CD14-positive monocyte (primary cell): ENCODE results near the gene SEMA4A. TPM values are rescaled to one million over a fixed set of nuclear protein-coding genes. Genes with fewer than 3 reads are reported as not detected.

ENCODE experiments used
- DNase-seq, 3 donors: peaks; one replicate each; pipeline ENCODE4 v3.0.0-alpha.2; 2011 to 2022
- H2AFZ ChIP-seq: 2 replicates; pipeline ENCODE4 v1.6.0; 2012; ENCODE audit warnings: mild to moderate bottlenecking, low read depth, low read length, inconsistent platforms; ENCODE audit not compliant: insufficient read depth, poor library complexity, severe bottlenecking
- H3K27ac ChIP-seq, 2 donors: 1 replicate in 1 of 2; 2 replicates in 1 of 2; pipeline ENCODE4 v1.5.1; 2012 to 2013; ENCODE audit warnings: low read length in 2 of 2, control low read depth in 1 of 2, inconsistent platforms in 1 of 2, low read depth in 1 of 2, mild to moderate bottlenecking in 1 of 2
- H3K27me3 ChIP-seq, 2 donors: one replicate each; pipeline versions ENCODE4 v1.6.0 to v1.6.1; 2011 to 2013; ENCODE audit warnings: low read length in 2 of 2; ENCODE audit not compliant: control insufficient read depth in 2 of 2, insufficient read depth in 2 of 2
- H3K36me3 ChIP-seq, 2 donors: replicated peaks in 1 of 2; 1 replicate in 1 of 2; 2 replicates in 1 of 2; pipeline versions ENCODE4 v1.5.1 to v1.6.1; 2012 to 2013; ENCODE audit warnings: low read length in 2 of 2, control low read depth in 1 of 2, inconsistent platforms in 1 of 2, mild to moderate bottlenecking in 1 of 2; ENCODE audit not compliant: insufficient read depth in 2 of 2, control insufficient read depth in 1 of 2
- H3K4me1 ChIP-seq, 2 donors: 1 replicate in 1 of 2; 2 replicates in 1 of 2; pipeline versions ENCODE4 v1.5.1 to v1.6.1; 2012 to 2013; ENCODE audit warnings: low read length in 2 of 2, control low read depth in 1 of 2, inconsistent platforms in 1 of 2, mild to moderate bottlenecking in 1 of 2, moderate library complexity in 1 of 2; ENCODE audit not compliant: insufficient read depth in 2 of 2, control insufficient read depth in 1 of 2
- H3K4me2 ChIP-seq: replicated peaks from 2 replicates; pipeline ENCODE3; 2012; ENCODE audit warnings: low read length, moderate library complexity, mild to moderate bottlenecking; ENCODE audit not compliant: poor library complexity, severe bottlenecking; ENCODE audit errors: extremely low read depth
- H3K4me3 ChIP-seq, 3 experiments: fragments of 200-600 bp in 1 of 3; sonication (generic) in 1 of 3; replicated peaks in 1 of 3; 1 replicate in 2 of 3; 2 replicates in 1 of 3; pipeline ENCODE4 v1.5.1; 2011 to 2013; ENCODE audit warnings: low read length in 3 of 3, mild to moderate bottlenecking in 3 of 3, control low read depth in 2 of 3, low read depth in 2 of 3, inconsistent platforms in 1 of 3, moderate library complexity in 1 of 3
- H3K79me2 ChIP-seq: 2 replicates; pipeline ENCODE4 v1.6.0; 2012; ENCODE audit warnings: mild to moderate bottlenecking, control low read depth, inconsistent platforms, low read length, moderate library complexity; ENCODE audit not compliant: insufficient read depth
- H3K9ac ChIP-seq: 2 replicates; pipeline ENCODE4 v1.6.0; 2017; ENCODE audit warnings: low read length, mild to moderate bottlenecking; ENCODE audit not compliant: insufficient read depth, poor library complexity, severe bottlenecking
- H3K9me3 ChIP-seq, 2 donors: replicated peaks in 1 of 2; 1 replicate in 1 of 2; 2 replicates in 1 of 2; pipeline versions ENCODE4 v1.5.1 to v1.6.1; 2012 to 2013; ENCODE audit warnings: low read length in 2 of 2, control low read depth in 1 of 2; ENCODE audit not compliant: control insufficient read depth in 1 of 2, insufficient read depth in 1 of 2
- H4K20me1 ChIP-seq: 2 replicates; pipeline ENCODE4 v1.6.0; 2012; ENCODE audit warnings: mild to moderate bottlenecking, low read length, control low read depth, moderate library complexity; ENCODE audit not compliant: insufficient read depth
- H3K27ac Mint-ChIP-seq, 7 donors: one replicate each; pipeline ENCODE4 v1.8.0; 2020; ENCODE audit warnings: mild to moderate bottlenecking in 7 of 7, mixed read lengths in 7 of 7, moderate library complexity in 6 of 7, inconsistent platforms in 2 of 7
- H3K27me3 Mint-ChIP-seq, 3 donors: one replicate each; pipeline ENCODE4 v1.8.0; 2021 to 2022; ENCODE audit warnings: low read depth in 3 of 3, mild to moderate bottlenecking in 3 of 3, mixed read lengths in 3 of 3, moderate library complexity in 3 of 3, inconsistent platforms in 1 of 3
- H3K36me3 Mint-ChIP-seq, 2 donors: one replicate each; pipeline ENCODE4 v1.8.0; 2020; ENCODE audit warnings: mixed read lengths in 2 of 2, inconsistent platforms in 1 of 2, mild to moderate bottlenecking in 1 of 2
- H3K4me1 Mint-ChIP-seq: one replicate; pipeline ENCODE4 v1.8.0; 2020; ENCODE audit warnings: mild to moderate bottlenecking, mixed read lengths
- H3K4me3 Mint-ChIP-seq, 2 donors: one replicate each; pipeline ENCODE4 v1.8.0; 2020; ENCODE audit warnings: mild to moderate bottlenecking in 2 of 2, mixed read lengths in 2 of 2, moderate library complexity in 1 of 2
- H3K9me3 Mint-ChIP-seq, 7 donors: one replicate each; pipeline ENCODE4 v1.8.0; 2020 to 2022; ENCODE audit warnings: mixed read lengths in 7 of 7, mild to moderate bottlenecking in 6 of 7, moderate library complexity in 6 of 7, inconsistent platforms in 2 of 7
- WGBS: methylation state at CpG from one replicate; pipeline ENCODE4 v1.1.5; 2013; ENCODE audit warnings: missing lambda C conversion rate; ENCODE audit not compliant: insufficient coverage; 5-methylcytosine and 5-hydroxymethylcytosine counted together
- intact Hi-C, 2 donors: fragments of 100-400 bp; cut with micrococcal nuclease; formaldehyde crosslinking; loops; one replicate each; pipeline versions ENCODE4 v1.15.0 to v1.15.1; 2023
- polyA plus RNA-seq, 3 donors: library from polyadenylated mRNA; depleted of rRNA in 1 of 3; unstranded in 2 of 3; stranded (reverse) in 1 of 3; fragments of 300-500 nt in 2 of 3; fragments of >200 nt in 1 of 3; fragmentation: Illumina TruSeq in 2 of 3; gene quantifications; 1 replicate in 2 of 3; 2 replicates in 1 of 3; pipeline ENCODE4 v1.2.3, GENCODE V29; 2012 to 2021
- TF ChIP-seq, protein P1 (sequence below): fragments of 200-600 bp; IDR thresholded peaks from one replicate; pipeline ENCODE4 v1.8.0; 2022; ENCODE audit warnings: antibody characterized with exemption, mild to moderate bottlenecking

The SEMA4A gene
- polyA plus RNA-seq, 3 donors = 72.3 to 121 (median 116) TPM

DNA sequence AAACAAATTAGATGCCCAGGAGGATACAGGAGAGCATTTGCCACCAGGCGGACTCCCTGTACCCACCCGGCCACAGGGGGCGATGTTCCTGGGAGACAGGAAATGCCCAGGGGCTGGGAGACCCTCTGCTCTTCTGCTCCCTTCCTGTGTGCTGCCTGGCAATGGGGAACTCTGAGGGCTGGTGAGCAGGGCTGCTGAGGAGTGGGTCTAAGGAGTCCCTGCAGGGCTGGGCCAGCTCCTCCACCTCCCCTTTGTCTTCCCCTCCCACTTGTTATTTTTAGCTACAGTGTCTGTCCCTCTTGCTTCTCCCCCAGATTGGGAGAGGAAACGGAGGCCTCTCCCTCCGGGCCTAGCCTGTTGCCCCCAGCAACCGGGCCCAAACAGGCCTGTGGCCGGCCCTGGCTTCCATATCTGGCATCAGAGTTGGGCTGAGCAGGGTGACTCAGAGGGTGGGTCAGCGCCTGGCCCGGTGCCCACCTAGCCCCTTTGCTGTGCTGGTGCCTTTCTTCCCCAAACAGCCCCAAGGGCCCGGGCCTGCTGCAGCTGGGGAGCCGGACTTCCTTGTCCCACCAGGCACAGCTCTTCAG, 27.2 kb upstream of the SEMA4A start:
- H3K4me3 ChIP-seq = peak overlapping the region in 1 of 3 experiments; percentile 14
- peak; percentile 97 to 99 (median 98) for DNase-seq
- peaks cover 63 to 73% of the 10 kb centered on the region in 2 donors for H3K4me1 ChIP-seq
- H3K27me3 ChIP-seq = peaks cover 50 to 90% of the 10 kb centered on the region in 2 donors
- Mint-ChIP-seq H3K27me3 (peaks cover 81 to 97% (median 89%) of the 10 kb centered on the region in 3 donors), H3K27ac (peak overlapping the region; percentile 86 to 99 (median 96)), H3K36me3 (peaks cover 10 to 25% of the 10 kb centered on the region in 2 donors), H3K4me1 (peaks cover 76% of the 10 kb centered on the region), H3K9me3 (peaks cover 0 to 18% (median 7%) of the 10 kb centered on the region in 7 donors), H3K4me3 (peak overlapping the region; percentile 43 to 75)
- peaks cover 3 to 11% of the 10 kb centered on the region in 2 donors for H3K9me3 ChIP-seq
- intact Hi-C loops = loop anchor here in 1 of 2 donors (2.0 kb wide), 1 partner anchor 29 kb away; no protein-coding TSS in a partner anchor
- H3K4me2 ChIP-seq = peak overlapping the region; percentile 34
- peak overlapping the region; percentile 79 for H3K9ac ChIP-seq
- H3K36me3 ChIP-seq = no peaks in the 10 kb centered on the region
- no peaks in the 10 kb centered on the region for H3K79me2 ChIP-seq
- TF ChIP-seq, protein P1, sequence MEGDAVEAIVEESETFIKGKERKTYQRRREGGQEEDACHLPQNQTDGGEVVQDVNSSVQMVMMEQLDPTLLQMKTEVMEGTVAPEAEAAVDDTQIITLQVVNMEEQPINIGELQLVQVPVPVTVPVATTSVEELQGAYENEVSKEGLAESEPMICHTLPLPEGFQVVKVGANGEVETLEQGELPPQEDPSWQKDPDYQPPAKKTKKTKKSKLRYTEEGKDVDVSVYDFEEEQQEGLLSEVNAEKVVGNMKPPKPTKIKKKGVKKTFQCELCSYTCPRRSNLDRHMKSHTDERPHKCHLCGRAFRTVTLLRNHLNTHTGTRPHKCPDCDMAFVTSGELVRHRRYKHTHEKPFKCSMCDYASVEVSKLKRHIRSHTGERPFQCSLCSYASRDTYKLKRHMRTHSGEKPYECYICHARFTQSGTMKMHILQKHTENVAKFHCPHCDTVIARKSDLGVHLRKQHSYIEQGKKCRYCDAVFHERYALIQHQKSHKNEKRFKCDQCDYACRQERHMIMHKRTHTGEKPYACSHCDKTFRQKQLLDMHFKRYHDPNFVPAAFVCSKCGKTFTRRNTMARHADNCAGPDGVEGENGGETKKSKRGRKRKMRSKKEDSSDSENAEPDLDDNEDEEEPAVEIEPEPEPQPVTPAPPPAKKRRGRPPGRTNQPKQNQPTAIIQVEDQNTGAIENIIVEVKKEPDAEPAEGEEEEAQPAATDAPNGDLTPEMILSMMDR = peak; percentile 57
- H4K20me1 ChIP-seq = peaks cover 30% of the 10 kb centered on the region
- peak overlapping the region; percentile 68 to 88 for H3K27ac ChIP-seq
- H2AFZ ChIP-seq = no peak overlapping the region
- 0% methylated on average over 8 of the region's 11 CpGs for WGBS

DNA sequence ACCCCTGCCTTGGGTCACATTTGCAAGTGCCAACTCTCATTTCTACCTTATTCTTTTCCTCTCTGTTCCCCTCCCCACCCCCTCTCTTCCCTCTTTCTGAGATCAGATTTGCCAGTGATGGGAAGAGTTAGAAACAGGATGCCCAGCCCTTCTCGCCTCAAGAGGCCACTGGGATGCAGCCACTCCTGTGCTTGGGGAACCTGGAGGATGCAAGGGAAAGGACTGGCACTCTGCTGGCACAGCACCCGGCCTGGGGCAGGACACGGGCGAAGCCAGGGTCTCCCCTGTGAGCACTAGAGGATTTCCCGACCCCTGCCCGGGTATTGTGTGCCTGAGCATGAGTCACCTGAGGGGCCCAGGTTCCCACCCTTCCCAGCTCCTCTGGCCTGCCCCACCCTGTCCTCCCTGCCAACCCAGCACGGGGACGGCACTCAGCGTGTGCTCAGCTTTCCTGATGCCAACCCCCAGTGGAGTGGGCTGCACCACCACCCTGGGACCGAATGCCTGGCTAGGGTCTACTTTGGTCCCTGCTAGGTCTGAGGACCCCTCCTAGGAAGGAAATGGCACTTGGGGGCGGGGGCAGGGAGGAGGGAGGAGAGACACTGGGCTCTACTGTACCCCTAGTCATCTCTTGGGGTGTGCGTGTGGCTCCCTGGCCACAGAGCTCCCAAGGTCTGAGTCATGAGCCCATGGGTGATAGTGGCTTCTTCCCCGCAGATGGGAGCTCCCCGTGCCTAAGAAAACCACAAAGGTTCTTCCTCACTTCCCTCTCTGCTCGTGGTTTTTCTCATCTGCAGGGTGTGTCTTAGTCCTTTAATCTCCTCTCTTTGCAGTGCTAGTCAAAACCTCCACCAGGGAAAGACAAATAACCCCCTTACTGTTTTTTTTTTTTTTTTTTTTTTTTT, 26.5 kb upstream of the SEMA4A start:
- H3K9me3 Mint-ChIP-seq = peaks cover 0 to 15% (median 5%) of the 10 kb centered on the region in 7 donors
- intact Hi-C loops = loop anchor here in 1 of 2 donors (2.0 kb wide), 1 partner anchor 30 kb away; no protein-coding TSS in a partner anchor
- peaks cover 13 to 25% of the 10 kb centered on the region in 2 donors for H3K36me3 Mint-ChIP-seq
- peaks cover 63 to 73% of the 10 kb centered on the region in 2 donors for H3K4me1 ChIP-seq
- DNase-seq = peak; percentile 97 to 99 (median 98)
- peaks cover 78 to 95% (median 89%) of the 10 kb centered on the region in 3 donors for H3K27me3 Mint-ChIP-seq
- peaks cover 76% of the 10 kb centered on the region for H3K4me1 Mint-ChIP-seq
- H3K4me3 Mint-ChIP-seq = peak overlapping the region; percentile 43 to 75
- peak overlapping the region; percentile 86 to 99 (median 96) for H3K27ac Mint-ChIP-seq
- peak overlapping the region; percentile 79 for H3K9ac ChIP-seq
- H3K9me3 ChIP-seq = peaks cover 3 to 11% of the 10 kb centered on the region in 2 donors
- H3K4me2 ChIP-seq = peak overlapping the region; percentile 34
- peaks cover 23% of the 10 kb centered on the region for H4K20me1 ChIP-seq
- no peaks in the 10 kb centered on the region for H3K79me2 ChIP-seq
- no peaks in the 10 kb centered on the region for H3K36me3 ChIP-seq
- TF ChIP-seq, protein P1 = no peak
- peaks cover 42 to 90% of the 10 kb centered on the region in 2 donors for H3K27me3 ChIP-seq
- H3K27ac ChIP-seq = peak overlapping the region; percentile 68 to 88
- no peak overlapping the region for H2AFZ ChIP-seq
- WGBS = 45% methylated on average over 10 of the region's 15 CpGs
- H3K4me3 ChIP-seq = peak overlapping the region in 1 of 3 experiments; percentile 14
